Muscle of arm (tissue), 12 donors: ENCODE measurements around the gene GTF3C2. TPM values are rescaled to one million over a fixed set of nuclear protein-coding genes. Genes with fewer than 3 reads are reported as not detected.
"Not testable (repeated sequence)": the region's sequence is repeated elsewhere in the genome, so short reads cannot be mapped to it uniquely, and the experiment has no call there.

ENCODE experiments used
- DNase-seq: peaks from one replicate; pipeline ENCODE4 v3.0.0-alpha.2; 2013
- polyA plus RNA-seq, 12 donors: library from polyadenylated mRNA; unstranded; fragments of 120-200 nt; gene quantifications; one replicate each; pipeline ENCODE4 v1.2.1, GENCODE V29; 2013; ENCODE audit not compliant: insufficient read length in 12 of 12

The GTF3C2 gene
- polyA plus RNA-seq, 12 donors: 24.0 to 46.5 (median 31.3) TPM; not detected in 1

GRCh38 chr2:27376151-27376865 lies 19.7 kb upstream of the GTF3C2 start:
- DNase-seq: no peak

GRCh38 chr2:27375513-27376099 lies 19.0 kb upstream of the GTF3C2 start:
- no peak for DNase-seq

GRCh38 chr2:27373567-27373966 lies 17.0 kb upstream of the GTF3C2 start:
- no peak for DNase-seq

- DNase-seq: no peak
Measured at GRCh38 chr2:27372937-27373336, 16.4 kb upstream of the GTF3C2 start.

GRCh38 chr2:27370816-27371620 lies 14.5 kb upstream of the GTF3C2 start:
- peak; percentile 33 for DNase-seq

- peak; percentile 100 for DNase-seq
Measured at GRCh38 chr2:27370026-27370815, 13.7 kb upstream of the GTF3C2 start, which contains the start of the genes EIF2B4 and SNX17. TSS of gene EIF2B4 (minus strand) at chr2:27370338. CDS start at chr2:27370314, 24 bp downstream. TSS of gene SNX17 (plus strand) at chr2:27370616. CDS start at chr2:27370744, 128 bp downstream.

GRCh38 chr2:27369471-27370025 lies 13.0 kb upstream of the GTF3C2 start:
- DNase-seq: no peak

GRCh38 chr2:27363933-27364332 lies 7.4 kb upstream of the GTF3C2 start:
- no peak for DNase-seq

- no peak for DNase-seq
Measured at GRCh38 chr2:27362678-27363420, 6.3 kb upstream of the GTF3C2 start.

GRCh38 chr2:27356056-27356381 lies 545 bp downstream of the GTF3C2 start:
- no peak for DNase-seq

- DNase-seq: no peak
Measured at GRCh38 chr2:27354597-27354927, 2.0 kb downstream of the GTF3C2 start.

- DNase-seq: no peak
Measured at GRCh38 chr2:27353762-27354596, 2.6 kb downstream of the GTF3C2 start.

GRCh38 chr2:27353386-27353761 lies 3.2 kb downstream of the GTF3C2 start:
- DNase-seq: not testable (repeated sequence)

GRCh38 chr2:27351802-27352598 lies 4.6 kb downstream of the GTF3C2 start:
- no peak for DNase-seq

- DNase-seq: no peak
Measured at GRCh38 chr2:27350106-27350693, 6.4 kb downstream of the GTF3C2 start.

- DNase-seq: no peak
Measured at GRCh38 chr2:27347641-27348040, 8.9 kb downstream of the GTF3C2 start.

GRCh38 chr2:27336173-27336572 lies 20.4 kb downstream of the GTF3C2 start:
- no peak for DNase-seq

GRCh38 chr2:27335311-27335710 lies 21.3 kb downstream of the GTF3C2 start:
- DNase-seq: no peak

GRCh38 chr2:27324720-27325119 lies 31.8 kb downstream of the GTF3C2 start:
- DNase-seq: no peak
